Epithelial cell of proximal tubule (primary cell): ENCODE measurements around the gene TERT. TPM values are rescaled to one million over a fixed set of nuclear protein-coding genes. Genes with fewer than 3 reads are reported as not detected.

ENCODE experiments used
- DNase-seq: peaks from one replicate; pipeline ENCODE4 v3.0.0-alpha.2; 2011; ENCODE audit warnings: low read depth
- H3K4me3 ChIP-seq: 2 replicates; pipeline ENCODE4 v1.5.1; 2011; ENCODE audit warnings: low read depth, mild to moderate bottlenecking, low read length
- CTCF ChIP-seq: conservative IDR thresholded peaks from 2 replicates; pipeline ENCODE4 v1.5.1; 2012; ENCODE audit warnings: low read depth, mild to moderate bottlenecking, low read length
- total RNA-seq: library from RNA; depleted of rRNA; stranded (reverse); fragments of >200 nt; gene quantifications from 2 replicates; pipeline ENCODE4 v1.2.3, GENCODE V29; 2015

TERT gene
- total RNA-seq, 1 donor from 2014 or later = not detected

GRCh38 chr5:1209896-1210776, 84.7 kb downstream of the TERT start:
- TF ChIP-seq CTCF = no peak
- H3K4me3 ChIP-seq = no peak overlapping the region
- no peak for DNase-seq

- DNase-seq = no peak
- TF ChIP-seq CTCF = no peak
- no peak overlapping the region for H3K4me3 ChIP-seq
Observed at GRCh38 chr5:1209489-1209852, 85.4 kb downstream of the TERT start.

- no peak for DNase-seq
- no peak overlapping the region for H3K4me3 ChIP-seq
- TF ChIP-seq CTCF = peak; percentile 65
Observed at GRCh38 chr5:1208743-1209488, 86.0 kb downstream of the TERT start.

- no peak for DNase-seq
- no peak overlapping the region for H3K4me3 ChIP-seq
- TF ChIP-seq CTCF = no peak
Observed at GRCh38 chr5:1208221-1208742, 86.6 kb downstream of the TERT start.

GRCh38 chr5:1207555-1207954, 87.3 kb downstream of the TERT start:
- no peak for DNase-seq
- no peak overlapping the region for H3K4me3 ChIP-seq
- TF ChIP-seq CTCF = no peak

- H3K4me3 ChIP-seq = no peak overlapping the region
- TF ChIP-seq CTCF = no peak
- DNase-seq = no peak
Observed at GRCh38 chr5:1206521-1207412, 88.1 kb downstream of the TERT start.
